DOHH2 (cell line): Measurements from ENCODE around the gene ANTKMT.

ENCODE experiments used
- CTCF ChIP-seq: fragments of 200-600 bp; sonication (generic); IDR thresholded peaks from one replicate; pipeline ENCODE4 v1.5.1; 2014; ENCODE audit warnings: antibody characterized with exemption, mild to moderate bottlenecking, low read depth, low read length; ENCODE audit not compliant: poor library complexity, severe bottlenecking
- EZH2phosphoT487 ChIP-seq: fragments of 200-600 bp; sonication (generic); IDR thresholded peaks from 2 replicates; pipeline ENCODE4 v1.6.1; 2017; ENCODE audit warnings: borderline replicate concordance, mild to moderate bottlenecking, antibody characterized with exemption, low read length, moderate library complexity, mixed read lengths

- no peak for TF ChIP-seq CTCF
- no peak for TF ChIP-seq EZH2phosphoT487
These were observed 33.4 kb upstream of the ANTKMT start for GRCh38 chr16:687499-687898.
